GM12878 (cell line): Measurements from ENCODE around the gene ANKRD40CL.

Experiments used
- MLLT1 ChIP-seq: fragments of 450-650 bp; IDR thresholded peaks from 2 replicates; pipeline ENCODE4 v1.6.1; 2016; ENCODE audit warnings: mild to moderate bottlenecking
- NFIC ChIP-seq: IDR thresholded peaks from 2 replicates; pipeline ENCODE4 v1.6.1; 2012; ENCODE audit warnings: low read depth, mild to moderate bottlenecking, inconsistent platforms, low read length, moderate library complexity
- POLR2A ChIP-seq: IDR thresholded peaks from 2 replicates; pipeline ENCODE4 v1.6.1; 2011; ENCODE audit warnings: low read depth, mild to moderate bottlenecking, low read length
- POLR2AphosphoS5 ChIP-seq: IDR thresholded peaks from 2 replicates; pipeline ENCODE4 v1.6.1; 2011; ENCODE audit warnings: mild to moderate bottlenecking, low read length, inconsistent platforms
- PRDM15 ChIP-seq: fragments of 450-650 bp; formaldehyde crosslinking; IDR thresholded peaks from 2 replicates; pipeline ENCODE4 v1.4.0; 2020; ENCODE audit warnings: mild to moderate bottlenecking, moderate library complexity
- SIN3A ChIP-seq: IDR thresholded peaks from 2 replicates; pipeline ENCODE4 v1.6.1; 2012; ENCODE audit warnings: low read depth, low read length, improper control_type of control experiment
- STAT1 ChIP-seq: fragments of 450-650 bp; conservative IDR thresholded peaks from 2 replicates; pipeline ENCODE4 v1.6.1; 2014; ENCODE audit warnings: antibody characterized with exemption, mild to moderate bottlenecking
- TF ChIP-seq, protein P1 (sequence below), 3 experiments: IDR thresholded peaks in 2 of 3; conservative IDR thresholded peaks in 1 of 3; 2 replicates each; pipeline ENCODE4 v1.5.1; 2011; ENCODE audit warnings: low read depth in 3 of 3, low read length in 3 of 3, mild to moderate bottlenecking in 3 of 3, control low read depth in 2 of 3, moderate library complexity in 2 of 3, inconsistent platforms in 1 of 3, mixed read lengths in 1 of 3; ENCODE audit not compliant: control insufficient read depth in 2 of 3, insufficient read depth in 1 of 3; ENCODE audit errors: extremely low read depth in 1 of 3
- TF ChIP-seq, protein P2 (sequence below): fragments of 150-350 bp; IDR thresholded peaks from 2 replicates; pipeline ENCODE4 v1.6.1; 2014; ENCODE audit warnings: mild to moderate bottlenecking, low read depth, low read length

GRCh38 chr17:50815400-50815799 lies 48.1 kb upstream of the ANKRD40CL start:
- TF ChIP-seq POLR2AphosphoS5 (no peak), SIN3A (no peak), NFIC (no peak), POLR2A (no peak), MLLT1 (no peak), STAT1 (no peak), PRDM15 (CRISPR knock-in tag) (no peak)
- TF ChIP-seq, protein P1, sequence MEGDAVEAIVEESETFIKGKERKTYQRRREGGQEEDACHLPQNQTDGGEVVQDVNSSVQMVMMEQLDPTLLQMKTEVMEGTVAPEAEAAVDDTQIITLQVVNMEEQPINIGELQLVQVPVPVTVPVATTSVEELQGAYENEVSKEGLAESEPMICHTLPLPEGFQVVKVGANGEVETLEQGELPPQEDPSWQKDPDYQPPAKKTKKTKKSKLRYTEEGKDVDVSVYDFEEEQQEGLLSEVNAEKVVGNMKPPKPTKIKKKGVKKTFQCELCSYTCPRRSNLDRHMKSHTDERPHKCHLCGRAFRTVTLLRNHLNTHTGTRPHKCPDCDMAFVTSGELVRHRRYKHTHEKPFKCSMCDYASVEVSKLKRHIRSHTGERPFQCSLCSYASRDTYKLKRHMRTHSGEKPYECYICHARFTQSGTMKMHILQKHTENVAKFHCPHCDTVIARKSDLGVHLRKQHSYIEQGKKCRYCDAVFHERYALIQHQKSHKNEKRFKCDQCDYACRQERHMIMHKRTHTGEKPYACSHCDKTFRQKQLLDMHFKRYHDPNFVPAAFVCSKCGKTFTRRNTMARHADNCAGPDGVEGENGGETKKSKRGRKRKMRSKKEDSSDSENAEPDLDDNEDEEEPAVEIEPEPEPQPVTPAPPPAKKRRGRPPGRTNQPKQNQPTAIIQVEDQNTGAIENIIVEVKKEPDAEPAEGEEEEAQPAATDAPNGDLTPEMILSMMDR (IDR thresholded peaks at IDR 0.05 in 2 of 3, conservative IDR thresholded peaks at IDR 0.05 in 1 of 3; ENCODE audit: control insufficient read depth in 2 of 3, extremely low read depth in 1 of 3, insufficient read depth in 1 of 3, low read depth in 3 of 3, low read length in 3 of 3) = no peak
- TF ChIP-seq, protein P2, sequence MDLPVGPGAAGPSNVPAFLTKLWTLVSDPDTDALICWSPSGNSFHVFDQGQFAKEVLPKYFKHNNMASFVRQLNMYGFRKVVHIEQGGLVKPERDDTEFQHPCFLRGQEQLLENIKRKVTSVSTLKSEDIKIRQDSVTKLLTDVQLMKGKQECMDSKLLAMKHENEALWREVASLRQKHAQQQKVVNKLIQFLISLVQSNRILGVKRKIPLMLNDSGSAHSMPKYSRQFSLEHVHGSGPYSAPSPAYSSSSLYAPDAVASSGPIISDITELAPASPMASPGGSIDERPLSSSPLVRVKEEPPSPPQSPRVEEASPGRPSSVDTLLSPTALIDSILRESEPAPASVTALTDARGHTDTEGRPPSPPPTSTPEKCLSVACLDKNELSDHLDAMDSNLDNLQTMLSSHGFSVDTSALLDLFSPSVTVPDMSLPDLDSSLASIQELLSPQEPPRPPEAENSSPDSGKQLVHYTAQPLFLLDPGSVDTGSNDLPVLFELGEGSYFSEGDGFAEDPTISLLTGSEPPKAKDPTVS = no peak
